ENCODE data around the gene STPG2.

GRCh38 chr4:97720869-97721432 lies 422.3 kb downstream of the STPG2 start:
- peak; percentile 35 for TF ChIP-seq CTCF (IDR thresholded peaks at IDR 0.05; ENCODE audit: low read length)
- no peak for TF ChIP-seq EZH2 (optimal IDR thresholded peaks at IDR 0.05; ENCODE audit: low read depth, low read length)
